IMR-90 (cell line): ENCODE measurements around the gene MYCBP2. TPM values are rescaled to one million over a fixed set of nuclear protein-coding genes. Genes with fewer than 3 reads are reported as not detected.

ENCODE experiments used
- ATAC-seq: fragments of 200-7000 bp; cut with Tn5 transposase; 2 replicates; pipeline ENCODE4 v1.9.1; 2020; ENCODE audit warnings: low read depth, mild to moderate bottlenecking, moderate library complexity
- BruUV-seq: library from RNA; stranded (reverse); fragments of 400-500 nt; replicated peaks from 2 replicates; lab custom pipeline; 2021; lab: Mats Ljungman, UMichigan
- CTCF ChIA-PET: fragments of 300-600 bp; formaldehyde crosslinking; extraction: SDS; loops from one replicate; lab custom pipeline; 2021; ENCODE audit warnings: antibody characterized with exemption; lab: Yijun Ruan, JAX
- POLR2A ChIA-PET: fragments of 300-600 bp; sonication (Branson Sonifier 250); formaldehyde crosslinking; loops from one replicate; lab custom pipeline; 2022; ENCODE audit warnings: antibody characterized with exemption; ENCODE audit not compliant: unreplicated experiment; lab: Charles Lee
- DNase-seq: peaks from one replicate; pipeline ENCODE4 v3.0.0; 2013
- H2AFZ ChIP-seq: replicated peaks from 2 replicates; pipeline ENCODE3; 2013; ENCODE audit warnings: low read length, mild to moderate bottlenecking; ENCODE audit not compliant: poor library complexity
- H2AK5ac ChIP-seq: 2 replicates; pipeline ENCODE4 v1.6.1; 2013; ENCODE audit warnings: low read depth, low read length, inconsistent platforms
- H2AK9ac ChIP-seq: replicated peaks from 2 replicates; pipeline ENCODE3; 2013; ENCODE audit warnings: mild to moderate bottlenecking, low read depth, low read length, moderate library complexity; ENCODE audit not compliant: poor library complexity
- H2BK120ac ChIP-seq: 2 replicates; pipeline ENCODE4 v1.6.1; 2013; ENCODE audit warnings: low read depth, low read length, inconsistent platforms
- H2BK15ac ChIP-seq: 3 replicates; pipeline ENCODE4 v1.6.1; 2013; ENCODE audit warnings: low read depth, low read length, inconsistent platforms
- H2BK20ac ChIP-seq: 2 replicates; pipeline ENCODE4 v1.6.1; 2013; ENCODE audit warnings: low read depth, mild to moderate bottlenecking, inconsistent platforms, low read length, moderate library complexity
- H2BK5ac ChIP-seq: 2 replicates; pipeline ENCODE4 v1.6.1; 2013; ENCODE audit warnings: mild to moderate bottlenecking, low read depth, low read length, inconsistent platforms; ENCODE audit not compliant: poor library complexity, severe bottlenecking
- H3K14ac ChIP-seq: replicated peaks from 2 replicates; pipeline ENCODE4 v1.6.1; 2013; ENCODE audit warnings: low read depth, low read length, inconsistent platforms
- H3K18ac ChIP-seq: 2 replicates; pipeline ENCODE4 v1.6.1; 2013; ENCODE audit warnings: low read depth, low read length, control low read depth
- H3K23ac ChIP-seq: 2 replicates; pipeline ENCODE4 v1.6.1; 2013; ENCODE audit warnings: low read depth, low read length, inconsistent platforms
- H3K27ac ChIP-seq: 2 replicates; pipeline ENCODE4 v1.5.1; 2013; ENCODE audit warnings: mild to moderate bottlenecking, control low read depth, low read length; ENCODE audit not compliant: insufficient read depth
- H3K27me3 ChIP-seq: 2 replicates; pipeline ENCODE4 v1.6.1; 2013; ENCODE audit warnings: low read length; ENCODE audit not compliant: control insufficient read depth, insufficient read depth
- H3K36me3 ChIP-seq: 2 replicates; pipeline ENCODE4 v1.6.1; 2013; ENCODE audit warnings: low read length, mixed read lengths; ENCODE audit not compliant: control insufficient read depth, insufficient read depth
- H3K4ac ChIP-seq: 2 replicates; pipeline ENCODE4 v1.6.1; 2013; ENCODE audit warnings: low read depth, low read length, inconsistent platforms
- H3K4me1 ChIP-seq: 2 replicates; pipeline ENCODE4 v1.6.1; 2013; ENCODE audit warnings: low read length, mixed read lengths; ENCODE audit not compliant: control insufficient read depth, insufficient read depth
- H3K4me2 ChIP-seq: 2 replicates; pipeline ENCODE4 v1.6.1; 2013; ENCODE audit warnings: low read depth, mild to moderate bottlenecking, control low read depth, low read length, moderate library complexity
- H3K4me3 ChIP-seq: 2 replicates; pipeline ENCODE4 v1.5.1; 2013; ENCODE audit warnings: low read depth, mild to moderate bottlenecking, control low read depth, low read length, moderate library complexity; ENCODE audit not compliant: insufficient read depth
- H3K56ac ChIP-seq: 2 replicates; pipeline ENCODE4 v1.6.1; 2013; ENCODE audit warnings: low read length, inconsistent platforms; ENCODE audit not compliant: insufficient read depth; ENCODE audit errors: extremely low read depth
- H3K79me1 ChIP-seq, 2 experiments: 2 replicates each; pipeline ENCODE4 v1.6.1; 2013; ENCODE audit warnings: low read length in 2 of 2, inconsistent platforms in 1 of 2, low read depth in 1 of 2
- H3K9ac ChIP-seq: 2 replicates; pipeline ENCODE4 v1.6.1; 2013; ENCODE audit warnings: low read depth, low read length, control low read depth
- H3K9me1 ChIP-seq: 2 replicates; pipeline ENCODE4 v1.6.1; 2013; ENCODE audit warnings: low read length, inconsistent platforms; ENCODE audit not compliant: insufficient read depth
- H3K9me3 ChIP-seq: 2 replicates; pipeline ENCODE4 v1.6.1; 2013; ENCODE audit warnings: low read length; ENCODE audit not compliant: control insufficient read depth, insufficient read depth
- H4K20me1 ChIP-seq: 2 replicates; pipeline ENCODE4 v1.6.1; 2013; ENCODE audit warnings: low read length, inconsistent platforms; ENCODE audit not compliant: insufficient read depth
- H4K5ac ChIP-seq: 2 replicates; pipeline ENCODE4 v1.6.1; 2013; ENCODE audit warnings: mild to moderate bottlenecking, low read depth, low read length, control low read depth
- H4K8ac ChIP-seq, 2 experiments: 2 replicates each; pipeline ENCODE4 v1.6.1; 2013; ENCODE audit warnings: low read depth in 2 of 2, low read length in 2 of 2, control low read depth in 1 of 2, inconsistent platforms in 1 of 2
- H4K91ac ChIP-seq: 2 replicates; pipeline ENCODE4 v1.6.1; 2013; ENCODE audit warnings: low read depth, low read length, inconsistent platforms; ENCODE audit not compliant: insufficient read depth
- BHLHE40 ChIP-seq: fragments of 150-350 bp; IDR thresholded peaks from 2 replicates; pipeline ENCODE4 v1.6.1; 2016; ENCODE audit warnings: mild to moderate bottlenecking, low read depth, low read length
- CEBPB ChIP-seq: IDR thresholded peaks from 2 replicates; pipeline ENCODE4 v1.6.1; 2012; ENCODE audit warnings: low read depth, low read length, improper control_type of control experiment
- CHD1 ChIP-seq: IDR thresholded peaks from 2 replicates; pipeline ENCODE4 v1.6.1; 2012; ENCODE audit warnings: low read depth, low read length, improper control_type of control experiment
- ELK1 ChIP-seq: fragments of 150-350 bp; IDR thresholded peaks from 2 replicates; pipeline ENCODE4 v1.6.1; 2016; ENCODE audit warnings: low read depth, mild to moderate bottlenecking, low read length, moderate library complexity, borderline replicate concordance
- FOS ChIP-seq: fragments of 150-350 bp; IDR thresholded peaks from 2 replicates; pipeline ENCODE4 v1.6.1; 2016; ENCODE audit warnings: low read depth, low read length
- MAFK ChIP-seq: IDR thresholded peaks from 2 replicates; pipeline ENCODE4 v1.6.1; 2012; ENCODE audit warnings: low read depth, low read length, improper control_type of control experiment
- MAZ ChIP-seq: IDR thresholded peaks from 2 replicates; pipeline ENCODE4 v1.6.1; 2012; ENCODE audit warnings: low read depth, mild to moderate bottlenecking, low read length, improper control_type of control experiment, moderate library complexity, borderline replicate concordance
- MXI1 ChIP-seq: IDR thresholded peaks from 2 replicates; pipeline ENCODE4 v1.6.1; 2012; ENCODE audit warnings: low read depth, mild to moderate bottlenecking, low read length, moderate library complexity, borderline replicate concordance
- NFE2L2 ChIP-seq: fragments of 150-350 bp; IDR thresholded peaks from 2 replicates; pipeline ENCODE4 v1.6.1; 2016; ENCODE audit warnings: low read depth, mild to moderate bottlenecking, low read length
- POLR2A ChIP-seq: IDR thresholded peaks from 2 replicates; pipeline ENCODE4 v1.6.1; 2012; ENCODE audit warnings: mild to moderate bottlenecking, low read depth, low read length
- RAD21 ChIP-seq: IDR thresholded peaks from 2 replicates; pipeline ENCODE4 v1.6.1; 2012; ENCODE audit warnings: low read length, improper control_type of control experiment
- RCOR1 ChIP-seq: IDR thresholded peaks from 2 replicates; pipeline ENCODE4 v1.6.1; 2012; ENCODE audit warnings: mild to moderate bottlenecking, low read length, improper control_type of control experiment; ENCODE audit not compliant: insufficient replicate concordance
- RFX5 ChIP-seq: IDR thresholded peaks from 2 replicates; pipeline ENCODE4 v1.8.0; 2012; ENCODE audit warnings: low read depth, mild to moderate bottlenecking, low read length, moderate library complexity
- USF2 ChIP-seq: fragments of 150-350 bp; IDR thresholded peaks from 2 replicates; pipeline ENCODE4 v1.6.1; 2017; ENCODE audit warnings: mild to moderate bottlenecking, antibody characterized with exemption, low read length, low read depth
- WGBS, 2 experiments: methylation state at CpG; one replicate each; pipeline versions ENCODE4 v1.1.5 to v1.1.7; 2013; ENCODE audit warnings: missing lambda C conversion rate in 2 of 2; ENCODE audit not compliant: insufficient read length in 1 of 2; ENCODE audit errors: extremely low coverage in 2 of 2; 5-methylcytosine and 5-hydroxymethylcytosine counted together
- dilution Hi-C: fragments of 300-500 bp; cut with HindIII; formaldehyde crosslinking; loops from one replicate; pipeline ENCODE4 v1.14.3; 2018; ENCODE audit warnings: low sequenced_read_pairs; ENCODE audit not compliant: unreplicated experiment
- in situ Hi-C: fragments of 300-500 bp; cut with MboI; formaldehyde crosslinking; loops from 3 replicates; pipeline ENCODE4 v1.14.3; 2019; ENCODE audit warnings: low sequenced_read_pairs, inconsistent platforms, mixed read lengths
- intact Hi-C: fragments of 100-400 bp; cut with micrococcal nuclease; formaldehyde crosslinking; loops from 2 replicates; pipeline ENCODE4 v1.10.0; 2022
- polyA plus RNA-seq, 3 experiments: library from polyadenylated mRNA; depleted of rRNA; stranded (reverse); fragments of >200 nt; gene quantifications; 2 replicates each; pipeline ENCODE4 v1.2.3, GENCODE V29; 2012; ENCODE audit warnings: low replicate concordance in 1 of 3
- total RNA-seq: library from RNA; depleted of rRNA; stranded (reverse); fragments of >200 nt; gene quantifications from 2 replicates; pipeline ENCODE4 v1.2.3, GENCODE V29; 2012
- TF ChIP-seq, protein P1 (sequence below): conservative IDR thresholded peaks from 2 replicates; pipeline ENCODE4 v1.5.1; 2012; ENCODE audit warnings: mild to moderate bottlenecking, low read depth, low read length, improper control_type of control experiment

MYCBP2 gene
- total and polyA plus RNA-seq, 2 of the 4 experiments (the other 2 are of a cell fraction) = 20.1 to 43.2 TPM

GRCh38 chr13:77333594-77333993, 6.7 kb upstream of the MYCBP2 start:
- H4K91ac ChIP-seq = no peak overlapping the region
- no peak overlapping the region for H3K4me3 ChIP-seq
- no peak overlapping the region for H2BK120ac ChIP-seq
- H2AK9ac ChIP-seq = no peak overlapping the region
- no CpG with 5 or more reads among the region's 4 CpGs for WGBS, 2 experiments
- H4K8ac ChIP-seq = no peak overlapping the region
- H2AK5ac ChIP-seq = no peak overlapping the region
- in situ Hi-C loops (no loop called here), intact Hi-C loops (no loop called here), dilution Hi-C loops (no loop called here)
- no peaks in the 10 kb centered on the region for H3K79me1 ChIP-seq
- H2BK5ac ChIP-seq = no peak overlapping the region
- CTCF ChIA-PET = interaction anchor here (0.7 kb wide), 1 partner anchor 118 kb away, joined by 3 read pairs; no protein-coding TSS in a partner anchor
- H3K9ac ChIP-seq = no peak overlapping the region
- H3K9me1 ChIP-seq = no peaks in the 10 kb centered on the region; the same call in 1 of the 2 replicates
- no peak for DNase-seq
- H3K56ac ChIP-seq = no peak overlapping the region
- no peak overlapping the region for H4K5ac ChIP-seq
- no peak for ATAC-seq
- no peak overlapping the region for H3K27ac ChIP-seq
- H3K18ac ChIP-seq = no peak overlapping the region
- H3K4me1 ChIP-seq = no peaks in the 10 kb centered on the region
- no peak overlapping the region for H3K14ac ChIP-seq
- H3K9me3 ChIP-seq = no peaks in the 10 kb centered on the region
- no peak overlapping the region for H3K4ac ChIP-seq
- no peak overlapping the region for H3K4me2 ChIP-seq
- TF ChIP-seq, protein P1, sequence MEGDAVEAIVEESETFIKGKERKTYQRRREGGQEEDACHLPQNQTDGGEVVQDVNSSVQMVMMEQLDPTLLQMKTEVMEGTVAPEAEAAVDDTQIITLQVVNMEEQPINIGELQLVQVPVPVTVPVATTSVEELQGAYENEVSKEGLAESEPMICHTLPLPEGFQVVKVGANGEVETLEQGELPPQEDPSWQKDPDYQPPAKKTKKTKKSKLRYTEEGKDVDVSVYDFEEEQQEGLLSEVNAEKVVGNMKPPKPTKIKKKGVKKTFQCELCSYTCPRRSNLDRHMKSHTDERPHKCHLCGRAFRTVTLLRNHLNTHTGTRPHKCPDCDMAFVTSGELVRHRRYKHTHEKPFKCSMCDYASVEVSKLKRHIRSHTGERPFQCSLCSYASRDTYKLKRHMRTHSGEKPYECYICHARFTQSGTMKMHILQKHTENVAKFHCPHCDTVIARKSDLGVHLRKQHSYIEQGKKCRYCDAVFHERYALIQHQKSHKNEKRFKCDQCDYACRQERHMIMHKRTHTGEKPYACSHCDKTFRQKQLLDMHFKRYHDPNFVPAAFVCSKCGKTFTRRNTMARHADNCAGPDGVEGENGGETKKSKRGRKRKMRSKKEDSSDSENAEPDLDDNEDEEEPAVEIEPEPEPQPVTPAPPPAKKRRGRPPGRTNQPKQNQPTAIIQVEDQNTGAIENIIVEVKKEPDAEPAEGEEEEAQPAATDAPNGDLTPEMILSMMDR = no peak
- TF ChIP-seq POLR2A = no peak
- TF ChIP-seq BHLHE40 = no peak
- no peak for TF ChIP-seq FOS
- no peak for TF ChIP-seq MAZ
- no peak for TF ChIP-seq USF2
- no peak for TF ChIP-seq RCOR1
- no peak for TF ChIP-seq CHD1
- no peak for TF ChIP-seq NFE2L2
- no peak for TF ChIP-seq CEBPB
- no peak for TF ChIP-seq RAD21
- no peak for TF ChIP-seq ELK1
- no peak for TF ChIP-seq RFX5
- TF ChIP-seq MAFK = no peak
- no peak for TF ChIP-seq MXI1
- no peaks in the 10 kb centered on the region for H4K20me1 ChIP-seq
- POLR2A ChIA-PET = no interaction called here
- H2BK15ac ChIP-seq = no peak overlapping the region
- BruUV-seq = no TSS peak
- H3K36me3 ChIP-seq = no peaks in the 10 kb centered on the region
- H3K27me3 ChIP-seq = peaks cover 21% of the 10 kb centered on the region
- H3K23ac ChIP-seq = no peak overlapping the region
- H2BK20ac ChIP-seq = no peak overlapping the region
- no peak overlapping the region for H2AFZ ChIP-seq
